Astrocyte (in vitro differentiated cells and primary cell): ENCODE results near the gene CCDC196.

ENCODE experiments used
- CTCF ChIP-seq: IDR thresholded peaks from 2 replicates; pipeline ENCODE4 v1.5.1; 2011; ENCODE audit warnings: low read depth, mild to moderate bottlenecking, inconsistent platforms, low read length, moderate library complexity; ENCODE audit not compliant: insufficient read depth
- EZH2 ChIP-seq: IDR thresholded peaks from 2 replicates; pipeline ENCODE4 v1.6.1; 2012; ENCODE audit warnings: mild to moderate bottlenecking, low read length, inconsistent platforms; ENCODE audit not compliant: insufficient read depth

- TF ChIP-seq EZH2 (no peak), CTCF (no peak)
Observed at GRCh38 chr14:66482873-66483272, 3.3 kb upstream of the CCDC196 start.
